ENCODE measurements around the gene DNLZ.

DNA sequence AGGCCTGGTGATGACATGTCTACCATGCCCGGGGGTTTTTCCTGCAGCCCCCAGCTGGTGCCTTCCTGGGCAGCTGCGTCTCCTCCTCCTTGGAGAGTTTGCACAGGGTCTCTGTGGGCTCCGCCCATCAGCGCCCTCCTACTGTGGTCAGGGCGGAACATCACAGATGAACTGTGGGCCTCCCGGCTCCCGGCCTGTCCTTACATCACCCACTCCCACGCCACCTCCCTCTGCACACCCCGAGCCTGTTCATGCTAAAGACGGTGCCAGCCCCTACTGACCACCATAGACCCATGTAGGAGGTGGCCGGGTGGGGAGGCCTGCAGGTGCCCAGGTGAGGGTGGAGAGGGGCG is 23.6 kb downstream of the DNLZ start:
- TF ChIP-seq, protein P1, sequence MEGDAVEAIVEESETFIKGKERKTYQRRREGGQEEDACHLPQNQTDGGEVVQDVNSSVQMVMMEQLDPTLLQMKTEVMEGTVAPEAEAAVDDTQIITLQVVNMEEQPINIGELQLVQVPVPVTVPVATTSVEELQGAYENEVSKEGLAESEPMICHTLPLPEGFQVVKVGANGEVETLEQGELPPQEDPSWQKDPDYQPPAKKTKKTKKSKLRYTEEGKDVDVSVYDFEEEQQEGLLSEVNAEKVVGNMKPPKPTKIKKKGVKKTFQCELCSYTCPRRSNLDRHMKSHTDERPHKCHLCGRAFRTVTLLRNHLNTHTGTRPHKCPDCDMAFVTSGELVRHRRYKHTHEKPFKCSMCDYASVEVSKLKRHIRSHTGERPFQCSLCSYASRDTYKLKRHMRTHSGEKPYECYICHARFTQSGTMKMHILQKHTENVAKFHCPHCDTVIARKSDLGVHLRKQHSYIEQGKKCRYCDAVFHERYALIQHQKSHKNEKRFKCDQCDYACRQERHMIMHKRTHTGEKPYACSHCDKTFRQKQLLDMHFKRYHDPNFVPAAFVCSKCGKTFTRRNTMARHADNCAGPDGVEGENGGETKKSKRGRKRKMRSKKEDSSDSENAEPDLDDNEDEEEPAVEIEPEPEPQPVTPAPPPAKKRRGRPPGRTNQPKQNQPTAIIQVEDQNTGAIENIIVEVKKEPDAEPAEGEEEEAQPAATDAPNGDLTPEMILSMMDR (IDR thresholded peaks at IDR 0.05): no peak
- no peak for TF ChIP-seq POLR2A (IDR thresholded peaks at IDR 0.05)

All from thyroid gland (tissue), 4 donors.